Ureter (tissue), 1 donor: ENCODE measurements around the gene ATG5. TPM values are rescaled to one million over a fixed set of nuclear protein-coding genes. Genes with fewer than 3 reads are reported as not detected.
"Not testable (repeated sequence)": the region's sequence is repeated elsewhere in the genome, so short reads cannot be mapped to it uniquely, and the experiment has no call there.

ENCODE experiments used
- DNase-seq: peaks from one replicate; pipeline ENCODE4 v3.0.0-alpha.2; 2020; ENCODE audit warnings: low spot score
- total RNA-seq: library from RNA; stranded (reverse); gene quantifications from one replicate; pipeline ENCODE4 v1.2.4, GENCODE V29; 2023
- donor health status: DM: yes; HTN: yes; CAD: no.

Gene ATG5
- total RNA-seq, 1 donor from 2014 or later = 45.0 TPM

DNA sequence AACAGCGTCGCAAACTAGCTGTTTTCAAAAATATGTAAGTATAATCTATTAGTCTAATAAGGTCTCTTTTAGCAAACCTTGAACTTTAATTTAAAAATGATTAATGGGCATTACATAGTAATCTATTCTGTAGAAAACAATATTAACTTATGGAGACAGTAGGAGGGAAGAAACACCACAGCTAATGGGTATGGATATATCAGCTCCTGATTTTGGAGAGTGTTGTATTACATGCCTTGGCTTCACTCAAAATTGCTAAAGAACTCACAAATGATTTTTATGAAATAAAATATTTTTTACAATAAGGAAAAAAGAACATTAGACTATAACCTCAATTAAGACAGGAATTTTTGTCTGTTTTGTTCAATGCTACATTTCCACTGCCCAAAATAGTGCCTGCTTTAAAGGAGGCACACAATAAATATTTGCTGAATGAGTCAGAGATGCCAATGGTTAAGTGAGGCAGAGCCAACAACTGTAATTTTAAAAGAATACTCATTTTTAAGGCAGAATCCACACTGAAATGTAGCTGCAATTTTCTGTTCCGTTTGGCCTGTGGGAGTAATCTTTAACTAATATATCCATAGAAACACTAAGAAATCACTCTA is 15.7 kb downstream of the ATG5 start:
- no peak for DNase-seq

DNA sequence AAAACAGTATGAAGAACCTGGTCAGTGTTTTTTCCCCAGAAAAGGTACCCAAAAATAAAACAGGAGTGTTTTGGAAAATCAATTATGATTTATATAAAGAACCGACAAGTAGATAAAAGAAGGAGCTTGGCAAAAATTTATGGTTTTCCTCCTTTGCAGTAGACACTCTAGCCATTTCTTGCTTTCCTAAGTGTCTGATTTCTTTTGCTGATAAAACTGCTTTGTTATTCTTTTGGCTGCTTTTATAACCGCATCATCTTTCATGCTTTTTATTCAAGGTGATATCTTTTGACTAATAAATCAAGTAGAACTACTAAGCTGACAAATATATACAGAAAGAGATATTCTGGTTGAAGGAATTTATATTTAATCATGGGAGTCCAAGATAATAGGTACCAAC is 16.6 kb downstream of the ATG5 start:
- no peak for DNase-seq

GRCh38 chr6:106305740-106306139 is 19.8 kb downstream of the ATG5 start:
- DNase-seq = no peak

- no peak for DNase-seq
These were observed 24.6 kb downstream of the ATG5 start for GRCh38 chr6:106300944-106301343.

DNA sequence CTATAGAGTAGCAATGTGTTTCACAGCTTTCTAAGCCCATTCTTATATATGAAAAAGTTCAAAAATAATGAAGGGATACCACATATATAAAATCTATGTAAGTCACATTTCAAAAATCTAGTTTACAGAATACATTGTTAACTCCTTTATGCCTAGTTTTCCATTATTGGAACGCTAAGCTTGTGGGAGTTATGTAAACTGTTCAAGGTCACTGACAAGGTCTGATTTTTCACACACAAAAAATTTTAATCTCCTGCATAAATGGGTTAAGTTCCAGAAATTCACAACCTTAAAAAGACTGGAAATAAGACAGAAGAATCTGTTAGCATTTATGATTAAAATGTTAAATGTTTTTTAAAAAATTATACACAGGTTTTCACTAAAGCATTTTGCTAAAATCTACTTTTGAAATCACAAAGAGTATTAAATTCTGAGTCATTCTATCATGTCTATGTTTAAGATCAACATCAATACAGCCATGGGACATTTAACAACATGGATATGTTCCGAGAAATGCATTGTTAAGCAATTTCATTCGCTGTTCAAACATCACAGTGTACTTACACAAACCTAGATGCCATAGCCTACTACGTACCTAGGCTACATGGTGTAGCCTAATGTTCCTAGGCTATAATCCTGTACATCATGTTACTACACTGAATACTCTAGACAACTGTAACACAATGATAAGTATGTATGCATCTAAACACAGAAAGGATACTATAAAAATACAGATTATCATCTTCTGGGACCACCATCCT is 25.4 kb downstream of the ATG5 start:
- DNase-seq = no peak

DNA sequence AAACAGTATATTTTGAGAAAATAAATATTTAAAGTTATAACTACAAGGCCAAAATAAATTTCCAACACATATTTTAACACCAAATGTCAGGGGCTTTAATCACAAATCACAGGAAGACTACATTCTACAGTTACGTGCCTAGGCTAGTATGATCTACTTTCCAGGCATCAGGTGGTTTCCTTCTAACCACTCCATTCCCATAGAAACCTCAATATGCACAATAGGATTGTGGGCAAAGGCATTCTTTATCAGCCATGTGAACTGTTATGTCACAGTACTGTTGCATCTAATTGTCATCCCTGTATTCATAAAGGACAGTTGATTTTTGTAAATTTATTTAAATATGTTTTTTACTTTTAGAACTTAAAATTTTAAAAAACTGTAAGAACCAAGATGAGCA is 32.4 kb downstream of the ATG5 start:
- DNase-seq = no peak

DNA sequence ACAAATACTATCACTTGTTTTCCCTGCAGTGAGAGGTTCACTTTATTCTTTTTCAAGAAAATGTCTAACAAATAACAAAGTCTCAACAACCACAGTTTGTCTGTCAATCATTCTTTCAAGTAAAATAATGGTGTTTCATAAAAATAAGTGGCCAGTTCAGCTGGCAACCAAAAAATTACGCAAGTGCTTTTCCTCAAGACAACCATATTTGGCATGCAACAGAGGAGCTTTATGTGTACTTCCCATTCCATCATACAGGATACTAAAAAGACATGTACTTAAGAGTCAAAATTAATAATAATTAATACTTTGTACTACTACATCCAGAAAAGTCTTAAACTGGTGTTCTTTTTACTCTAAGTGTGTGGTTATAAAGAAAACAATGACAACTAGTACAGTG is 34.6 kb downstream of the ATG5 start:
- no peak for DNase-seq

DNA sequence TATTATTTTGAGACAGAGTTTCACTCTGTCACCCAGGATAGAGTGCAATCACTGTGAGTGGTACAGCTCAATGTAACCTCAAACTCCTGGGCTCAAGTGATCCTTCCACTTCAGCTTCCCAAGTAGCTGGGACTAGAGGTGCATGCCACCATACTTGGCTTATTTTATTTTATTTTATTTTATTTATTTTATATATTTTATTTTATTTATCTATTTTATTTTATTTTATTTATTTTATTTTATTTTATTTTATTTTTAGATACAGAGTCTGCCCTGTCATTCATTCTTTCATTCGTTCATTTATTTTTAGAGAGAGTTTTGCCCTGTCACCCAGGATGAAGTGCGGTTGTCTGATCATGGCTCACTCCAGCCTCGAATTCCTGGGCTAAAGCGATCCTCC is 35.5 kb downstream of the ATG5 start:
- no peak for DNase-seq

GRCh38 chr6:106287215-106287614 is 38.3 kb downstream of the ATG5 start:
- no peak for DNase-seq

- DNase-seq = no peak
These were observed 38.8 kb downstream of the ATG5 start for GRCh38 chr6:106286746-106287145.

- no peak for DNase-seq
These were observed 42.1 kb downstream of the ATG5 start for GRCh38 chr6:106283481-106283880.

DNA sequence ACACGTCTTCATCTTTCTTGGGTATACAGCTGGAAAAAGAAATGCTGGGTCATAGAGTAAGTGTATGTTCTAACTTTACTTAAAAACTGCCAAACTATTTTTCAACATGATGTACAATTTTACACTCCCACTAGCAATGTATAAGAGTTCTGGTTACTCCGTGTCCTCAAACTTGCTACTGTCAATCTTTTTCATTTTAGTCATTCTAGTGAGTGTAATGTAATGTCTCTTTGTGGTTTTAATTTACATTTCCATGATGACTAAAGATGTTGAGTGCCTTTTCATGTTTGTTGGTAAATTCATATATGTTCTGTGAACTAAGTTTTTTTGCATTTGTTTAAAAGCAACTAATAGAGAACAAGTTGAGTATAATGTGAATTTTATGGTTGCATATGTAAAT is 43.9 kb downstream of the ATG5 start:
- no peak for DNase-seq

GRCh38 chr6:106281088-106281487 is 44.5 kb downstream of the ATG5 start:
- DNase-seq = no peak

DNA sequence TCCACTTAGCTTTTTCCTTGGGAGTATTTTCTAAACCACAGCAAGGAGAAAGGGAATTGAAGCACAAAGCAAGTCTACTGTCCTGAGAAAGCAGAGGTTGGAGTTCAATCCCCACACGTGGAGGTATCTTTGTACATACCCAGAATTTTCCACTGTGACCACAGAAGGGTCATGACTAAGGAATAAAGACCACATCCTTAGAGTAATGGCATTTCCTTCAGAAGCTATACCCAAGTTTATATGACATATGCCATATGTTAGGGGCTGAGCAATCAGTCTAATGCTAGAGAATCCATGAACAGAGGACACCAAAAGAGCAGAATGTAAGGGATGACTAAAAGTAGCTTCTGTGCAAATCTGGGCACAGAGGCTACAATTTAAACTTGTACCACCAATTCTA is 46.4 kb downstream of the ATG5 start:
- DNase-seq = no peak

- DNase-seq = no peak
These were observed 49.9 kb downstream of the ATG5 start for GRCh38 chr6:106275692-106276091.

DNA sequence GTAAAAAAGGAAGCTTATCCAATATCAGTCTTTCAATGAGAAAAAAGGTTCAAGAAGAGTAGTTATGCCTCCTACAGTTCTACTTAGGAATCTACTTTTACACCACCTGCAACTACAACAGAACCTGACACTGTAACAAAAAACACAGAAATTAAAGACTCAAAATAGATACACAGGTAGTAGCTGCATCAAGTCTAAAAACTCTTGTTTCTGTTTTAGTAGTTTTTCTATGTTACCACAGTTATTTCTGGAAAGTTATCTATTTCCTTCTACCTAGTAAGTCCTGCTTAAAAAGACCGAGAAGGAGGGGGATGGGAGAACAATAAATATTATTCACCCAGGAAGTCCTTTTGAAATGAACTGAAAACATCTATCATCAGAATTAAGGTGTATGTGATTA is 52.5 kb downstream of the ATG5 start:
- DNase-seq = no peak

DNA sequence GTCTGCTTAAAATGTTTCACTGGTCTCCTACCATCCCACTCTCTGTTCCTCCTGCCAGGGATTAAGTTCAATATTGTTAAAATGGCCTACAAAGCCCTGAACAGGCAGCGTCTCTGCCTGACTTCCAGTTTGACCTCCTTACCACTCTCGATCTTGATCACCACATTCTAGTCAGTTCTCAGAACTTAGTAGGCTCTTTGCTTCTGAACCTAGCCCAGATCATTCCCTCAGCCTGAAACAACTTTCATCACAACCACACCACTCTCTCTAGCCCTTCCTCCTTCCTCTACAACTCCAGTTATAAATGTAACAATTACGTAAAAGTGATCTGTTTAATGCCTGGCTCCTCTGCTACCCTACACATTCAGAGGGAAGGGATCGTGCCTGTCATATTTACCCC is 53.3 kb downstream of the ATG5 start:
- DNase-seq = no peak

DNA sequence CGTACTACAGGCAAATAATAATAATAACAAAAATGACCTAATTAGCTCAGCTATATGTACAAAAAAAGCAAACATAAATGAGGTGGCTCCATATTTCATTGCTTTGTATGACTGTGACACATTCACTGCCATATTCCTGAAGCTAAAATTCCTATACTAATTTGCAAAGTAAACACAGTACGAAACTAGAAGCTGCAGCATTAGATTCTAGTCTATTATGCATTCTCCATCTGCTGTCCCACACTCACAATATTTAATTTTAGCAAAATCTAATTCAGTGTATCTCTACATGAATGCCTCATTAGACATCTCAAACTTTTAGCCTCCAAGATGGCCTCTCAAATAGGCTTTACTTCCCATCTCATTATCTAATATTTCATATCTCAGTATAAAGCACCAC is 55.1 kb downstream of the ATG5 start:
- no peak for DNase-seq

- not testable (repeated sequence) for DNase-seq
These were observed 56.2 kb downstream of the ATG5 start for GRCh38 chr6:106269268-106269919.

DNA sequence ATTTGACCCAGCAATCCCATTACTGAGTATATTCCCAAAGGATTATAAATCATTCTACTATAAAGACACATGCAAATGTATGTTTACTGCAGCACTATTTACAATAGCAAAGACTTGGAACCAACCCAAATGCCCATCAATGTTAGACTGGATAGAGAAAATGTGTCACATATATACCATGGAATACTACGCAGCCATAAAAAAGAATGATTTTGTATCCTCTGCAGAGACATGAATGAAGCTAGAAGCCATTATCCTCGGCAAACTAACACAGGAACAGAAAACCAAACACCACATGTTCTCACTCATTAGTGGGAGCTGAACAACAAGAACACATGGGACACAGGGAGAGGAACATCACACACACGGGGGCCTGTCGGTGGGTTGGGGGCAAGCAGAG is 57.1 kb downstream of the ATG5 start:
- DNase-seq = not testable (repeated sequence)

DNA sequence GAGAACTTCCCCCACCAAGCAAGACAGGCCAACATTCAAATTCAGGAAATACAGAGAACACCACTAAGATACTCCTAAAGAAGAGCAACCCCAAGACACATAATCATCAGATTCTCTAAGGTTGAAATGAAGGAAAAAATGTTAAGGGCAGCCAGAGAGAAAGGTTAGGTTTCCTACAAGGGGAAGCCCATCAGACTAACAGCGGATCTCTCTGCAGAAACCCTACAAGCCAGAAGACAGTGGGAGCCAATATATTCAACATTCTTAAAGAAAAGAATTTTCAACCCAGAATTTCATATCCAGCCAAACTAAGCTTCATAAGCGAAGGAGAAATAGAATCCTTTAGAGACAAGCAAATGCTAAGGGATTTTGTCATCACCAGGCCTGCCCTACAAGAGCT is 61.1 kb downstream of the ATG5 start:
- not testable (repeated sequence) for DNase-seq

GRCh38 chr6:106259748-106260147 is 65.8 kb downstream of the ATG5 start:
- not testable (repeated sequence) for DNase-seq

DNA sequence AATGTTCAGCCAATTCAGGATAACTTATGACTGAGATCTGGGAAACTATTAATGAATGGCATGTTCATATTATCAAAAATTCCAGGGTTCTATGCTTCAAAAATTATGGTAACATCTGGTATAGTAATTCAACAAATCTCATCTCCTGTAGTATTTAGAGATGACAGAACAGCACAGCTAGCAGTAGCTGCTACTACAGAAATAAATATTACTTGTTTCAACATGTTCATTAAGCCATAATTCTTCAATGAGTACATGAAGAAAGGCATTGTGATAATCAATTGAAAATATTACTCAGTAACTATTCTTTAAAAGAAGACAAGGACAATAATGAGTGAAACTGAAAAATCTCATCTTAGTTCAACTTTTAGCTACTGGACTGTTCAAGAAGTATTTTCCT is 66.8 kb downstream of the ATG5 start:
- DNase-seq = no peak
